HepG2 (cell line): ENCODE data around the gene PPP4R2. TPM values are rescaled to one million over a fixed set of nuclear protein-coding genes. Genes with fewer than 3 reads are reported as not detected.

Experiments used
- ATAC-seq: fragments of 200-7000 bp; cut with Tn5 transposase; 3 replicates; pipeline ENCODE4 v1.9.1; 2020; ENCODE audit warnings: mild to moderate bottlenecking, moderate library complexity
- BruUV-seq: library from RNA; stranded (reverse); fragments of 400-500 nt; replicated peaks from 2 replicates; lab custom pipeline; 2021; lab: Mats Ljungman, UMichigan
- CTCF ChIA-PET: fragments of 300-600 bp; formaldehyde crosslinking; extraction: SDS; loops from one replicate; lab custom pipeline; 2021; ENCODE audit warnings: low total read pairs, inconsistent platforms, low intra/inter-chr PET ratio; lab: Yijun Ruan, JAX
- POLR2A ChIA-PET: fragments of 350-600 bp; sonication (Branson Sonifier 250); formaldehyde crosslinking; loops from one replicate; lab custom pipeline; 2020; ENCODE audit warnings: antibody characterized with exemption, inconsistent platforms; lab: Yijun Ruan, JAX
- DNase-seq: peaks from one replicate; pipeline ENCODE4 v3.0.0-alpha.2; 2015; ENCODE audit warnings: low spot score
- FAIRE-seq: peaks from 3 replicates; lab custom pipeline; 2011; peaks lifted over from hg19 to GRCh38; lab: Jason Lieb, UNC
- H2AFZ ChIP-seq: one replicate; pipeline ENCODE4 v1.6.1; 2011; ENCODE audit warnings: low read length, inconsistent platforms
- H3K27ac ChIP-seq: fragments of 300-600 bp; 3 replicates; pipeline ENCODE4 v1.8.0; 2011; ENCODE audit warnings: mixed run types, mild to moderate bottlenecking, mixed read lengths, low read length, inconsistent platforms; ENCODE audit not compliant: insufficient read depth; ENCODE audit errors: extremely low read length
- H3K27me3 ChIP-seq, 2 experiments: fragments of 200-600 bp in 1 of 2; 2 replicates in 1 of 2; 3 replicates in 1 of 2; pipeline versions ENCODE4 v1.6.0 to v1.8.0; 2011; ENCODE audit warnings: low read length in 2 of 2, mild to moderate bottlenecking in 2 of 2, moderate library complexity in 2 of 2, inconsistent platforms in 1 of 2; ENCODE audit not compliant: insufficient read depth in 2 of 2, control insufficient read depth in 1 of 2
- H3K36me3 ChIP-seq, 2 experiments: fragments of 200-600 bp in 1 of 2; replicated peaks in 1 of 2; 2 replicates in 1 of 2; 3 replicates in 1 of 2; pipeline versions ENCODE4 v1.5.1 to v1.8.0; 2011; ENCODE audit warnings: low read length in 2 of 2, inconsistent platforms in 1 of 2; ENCODE audit not compliant: insufficient read depth in 2 of 2, control insufficient read depth in 1 of 2
- H3K4me1 ChIP-seq: 2 replicates; pipeline ENCODE4 v1.5.1; 2012; ENCODE audit warnings: low read length, inconsistent platforms; ENCODE audit not compliant: insufficient read depth
- H3K4me2 ChIP-seq: 2 replicates; pipeline ENCODE4 v1.6.0; 2011; ENCODE audit warnings: low read depth, low read length, inconsistent platforms
- H3K4me3 ChIP-seq, 3 experiments: fragments of 200-600 bp in 1 of 3; sonication (generic), shearing (Covaris generic) in 1 of 3; replicated peaks in 1 of 3; 2 replicates each; pipeline ENCODE4 v1.5.1; 2011 to 2016; ENCODE audit warnings: low read length in 3 of 3, inconsistent platforms in 2 of 3, low read depth in 2 of 3, mild to moderate bottlenecking in 2 of 3, control low read depth in 1 of 3, mixed read lengths in 1 of 3; ENCODE audit not compliant: insufficient read depth in 1 of 3
- H3K79me2 ChIP-seq: one replicate; pipeline ENCODE4 v1.6.1; 2011; ENCODE audit warnings: low read length, inconsistent platforms; ENCODE audit not compliant: insufficient read depth
- H3K9ac ChIP-seq: 2 replicates; pipeline ENCODE4 v1.6.0; 2011; ENCODE audit warnings: mild to moderate bottlenecking, low read depth, low read length, inconsistent platforms; ENCODE audit not compliant: insufficient read depth
- H3K9me3 ChIP-seq: 2 replicates; pipeline ENCODE4 v1.5.1; 2012; ENCODE audit warnings: mild to moderate bottlenecking, low read length
- H4K20me1 ChIP-seq: 2 replicates; pipeline ENCODE4 v1.6.0; 2011; ENCODE audit warnings: inconsistent platforms, mild to moderate bottlenecking, low read length, moderate library complexity; ENCODE audit not compliant: insufficient read depth
- ARNT ChIP-seq: fragments of 450-650 bp; IDR thresholded peaks from 2 replicates; pipeline ENCODE4 v1.6.1; 2017
- DNMT3B ChIP-seq: conservative IDR thresholded peaks from 2 replicates; pipeline ENCODE4 v1.6.1; 2016; ENCODE audit warnings: missing biosample characterization, control low read depth
- E2F5 ChIP-seq: sonication (generic); formaldehyde crosslinking; conservative IDR thresholded peaks from 2 replicates; pipeline ENCODE4 v1.4.0; 2020; ENCODE audit warnings: missing genetic modification reagents
- HCFC1 ChIP-seq: fragments of 150-350 bp; IDR thresholded peaks from 2 replicates; pipeline ENCODE4 v1.6.1; 2014; ENCODE audit warnings: low read depth, low read length
- KLF15 ChIP-seq: sonication (generic); formaldehyde crosslinking; IDR thresholded peaks from 2 replicates; pipeline ENCODE4 v1.8.1; 2023; ENCODE audit warnings: borderline replicate concordance, mild to moderate bottlenecking, inconsistent platforms, missing genetic modification reagents, mixed read lengths
- NFKBIZ ChIP-seq: IDR thresholded peaks from 2 replicates; pipeline ENCODE4 v1.6.1; 2018; ENCODE audit warnings: missing genetic modification reagents, missing compliant biosample characterization
- TAF1 ChIP-seq: sonication (generic); formaldehyde crosslinking; IDR thresholded peaks from 2 replicates; pipeline ENCODE4 v1.4.0; 2020; ENCODE audit warnings: missing genetic modification reagents
- ZFP91 ChIP-seq: sonication (generic); formaldehyde crosslinking; IDR thresholded peaks from 2 replicates; pipeline ENCODE4 v1.9.0; 2022; ENCODE audit warnings: missing genetic modification reagents, mild to moderate bottlenecking, borderline replicate concordance
- ZNF503 ChIP-seq: sonication (generic); formaldehyde crosslinking; IDR thresholded peaks from 2 replicates; pipeline ENCODE4 v1.4.0; 2020; ENCODE audit warnings: missing genetic modification reagents
- WGBS: methylation state at CpG from one replicate; pipeline ENCODE4 v1.1.6; 2017; ENCODE audit warnings: low lambda C conversion rate; 5-methylcytosine and 5-hydroxymethylcytosine counted together
- in situ Hi-C: cut with HindIII; loops from 2 replicates; pipeline ENCODE4 v1.10.0; 2017; ENCODE audit warnings: low pct_unique_long_range_greater_than_20kb; ENCODE audit not compliant: extremely low pct_ligation_motif_present
- intact Hi-C: fragments of 100-400 bp; cut with micrococcal nuclease; formaldehyde crosslinking; loops from one replicate; pipeline ENCODE4 v1.10.0; 2022; ENCODE audit not compliant: unreplicated experiment
- polyA plus RNA-seq, 8 experiments: library from polyadenylated mRNA; depleted of rRNA in 3 of 8; stranded (reverse) in 7 of 8; unstranded in 1 of 8; fragments of >200 nt; fragmentation: Illumina TruSeq in 4 of 8; extraction: Trizol in 4 of 8; gene quantifications; 2 replicates each; pipeline versions ENCODE4 v1.2.1 to v1.2.3, GENCODE V29; 2011 to 2016; ENCODE audit warnings: low read depth in 4 of 8, missing spikeins in 1 of 8, mixed read lengths in 1 of 8; ENCODE audit not compliant: insufficient read depth in 1 of 8
- total RNA-seq, 5 experiments: library from RNA; depleted of rRNA; stranded (reverse); fragments of >200 nt; fragmentation: Illumina TruSeq; extraction: Trizol; gene quantifications; 2 replicates each; pipeline ENCODE4 v1.2.3, GENCODE V29; 2016; ENCODE audit warnings: low read depth in 1 of 5
- TF ChIP-seq, protein P1 (sequence below): sonication (generic); formaldehyde crosslinking; IDR thresholded peaks from 2 replicates; pipeline ENCODE4 v1.5.0; 2020; ENCODE audit warnings: missing genetic modification reagents
- TF ChIP-seq, protein P2 (sequence below): IDR thresholded peaks from 2 replicates; pipeline ENCODE4 v1.6.1; 2018; ENCODE audit warnings: missing genetic modification reagents, mild to moderate bottlenecking, missing compliant biosample characterization

The PPP4R2 gene
- total and polyA plus RNA-seq, 2 of the 13 experiments (the other 11 are each of a cell fraction or from before 2014, with no cell fraction given) = 22.3 to 161 TPM

DNA sequence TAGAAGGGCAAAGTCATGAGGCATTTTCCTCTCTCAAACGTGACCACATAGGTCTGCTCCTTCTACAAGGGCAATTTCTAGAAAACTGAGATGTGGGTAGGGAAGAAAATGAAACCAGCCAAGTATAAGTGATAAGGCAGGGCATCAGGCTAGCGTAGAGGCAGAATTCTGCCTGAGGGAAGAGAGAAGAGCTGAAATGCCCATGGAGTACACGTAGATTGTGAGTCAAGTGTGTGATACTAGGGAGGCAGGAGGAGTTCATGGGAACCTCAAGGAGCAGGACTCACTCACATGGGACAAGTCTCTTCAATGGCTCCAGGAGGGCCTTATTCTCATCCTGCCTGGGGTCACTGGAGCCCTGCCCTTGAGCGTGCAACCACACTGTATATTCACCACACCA is 34.9 kb upstream of the PPP4R2 start:
- intact Hi-C loops = no loop called here
- ChIA-PET CTCF (no interaction called here), POLR2A (interaction anchor here (1.0 to 1.4 kb wide), 5 partner anchors 8 to 41 kb away, joined by 3 to 6 read pairs (median 4); no protein-coding TSS in a partner anchor)
- ATAC-seq (no peak), DNase-seq (no peak), FAIRE-seq (no peak)
- no TSS peak for BruUV-seq
- peaks cover 89% of the 10 kb centered on the region for H3K4me1 ChIP-seq
- H3K79me2 ChIP-seq = no peaks in the 10 kb centered on the region
- no peaks in the 10 kb centered on the region for H3K27me3 ChIP-seq
- in situ Hi-C loops = no loop called here
- no peaks in the 10 kb centered on the region for H3K9me3 ChIP-seq
- H3K36me3 ChIP-seq = no peaks in the 10 kb centered on the region
- H3K9ac ChIP-seq = peak overlapping the region; percentile 53; the same call in 1 of the 2 replicates
- no peak overlapping the region for H3K4me3 ChIP-seq
- no peaks in the 10 kb centered on the region for H4K20me1 ChIP-seq
- H3K27ac ChIP-seq = peak overlapping the region; percentile 79
- WGBS = 83% methylated on average over 4 of the region's 4 CpGs
- H2AFZ ChIP-seq = no peak overlapping the region
- TF ChIP-seq ZFP91 (CRISPR knock-in tag) (no peak), E2F5 (CRISPR knock-in tag) (no peak), HCFC1 (no peak), ZNF503 (CRISPR knock-in tag) (no peak), TAF1 (CRISPR knock-in tag) (no peak), NFKBIZ (no peak), KLF15 (CRISPR knock-in tag) (no peak), DNMT3B (no peak), ARNT (no peak)
- TF ChIP-seq, protein P1, sequence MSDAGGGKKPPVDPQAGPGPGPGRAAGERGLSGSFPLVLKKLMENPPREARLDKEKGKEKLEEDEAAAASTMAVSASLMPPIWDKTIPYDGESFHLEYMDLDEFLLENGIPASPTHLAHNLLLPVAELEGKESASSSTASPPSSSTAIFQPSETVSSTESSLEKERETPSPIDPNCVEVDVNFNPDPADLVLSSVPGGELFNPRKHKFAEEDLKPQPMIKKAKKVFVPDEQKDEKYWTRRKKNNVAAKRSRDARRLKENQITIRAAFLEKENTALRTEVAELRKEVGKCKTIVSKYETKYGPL (CRISPR knock-in tag) = no peak
- TF ChIP-seq, protein P2, sequence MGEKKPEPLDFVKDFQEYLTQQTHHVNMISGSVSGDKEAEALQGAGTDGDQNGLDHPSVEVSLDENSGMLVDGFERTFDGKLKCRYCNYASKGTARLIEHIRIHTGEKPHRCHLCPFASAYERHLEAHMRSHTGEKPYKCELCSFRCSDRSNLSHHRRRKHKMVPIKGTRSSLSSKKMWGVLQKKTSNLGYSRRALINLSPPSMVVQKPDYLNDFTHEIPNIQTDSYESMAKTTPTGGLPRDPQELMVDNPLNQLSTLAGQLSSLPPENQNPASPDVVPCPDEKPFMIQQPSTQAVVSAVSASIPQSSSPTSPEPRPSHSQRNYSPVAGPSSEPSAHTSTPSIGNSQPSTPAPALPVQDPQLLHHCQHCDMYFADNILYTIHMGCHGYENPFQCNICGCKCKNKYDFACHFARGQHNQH (CRISPR knock-in tag) = no peak
- no peak overlapping the region; the same call in 1 of the 2 replicates for H3K4me2 ChIP-seq
